ENCODE data around the gene IGF1R.

Gene IGF1R

GRCh38 chr15:98775498-98776230 lies 127.3 kb downstream of the IGF1R start:
- H3K27ac ChIP-seq (ENCODE audit: low read depth, low read length) = no peak overlapping the region
- H3K4me2 ChIP-seq (ENCODE audit: low read depth, low read length, poor library complexity, severe bottlenecking) = no peak overlapping the region
- no peaks in the 10 kb centered on the region for H3F3A ChIP-seq (ENCODE audit: insufficient read depth)
- no peak for TF ChIP-seq EZH2phosphoT487 (conservative IDR thresholded peaks at IDR 0.05; ENCODE audit: low read length)
- TF ChIP-seq, protein P1, sequence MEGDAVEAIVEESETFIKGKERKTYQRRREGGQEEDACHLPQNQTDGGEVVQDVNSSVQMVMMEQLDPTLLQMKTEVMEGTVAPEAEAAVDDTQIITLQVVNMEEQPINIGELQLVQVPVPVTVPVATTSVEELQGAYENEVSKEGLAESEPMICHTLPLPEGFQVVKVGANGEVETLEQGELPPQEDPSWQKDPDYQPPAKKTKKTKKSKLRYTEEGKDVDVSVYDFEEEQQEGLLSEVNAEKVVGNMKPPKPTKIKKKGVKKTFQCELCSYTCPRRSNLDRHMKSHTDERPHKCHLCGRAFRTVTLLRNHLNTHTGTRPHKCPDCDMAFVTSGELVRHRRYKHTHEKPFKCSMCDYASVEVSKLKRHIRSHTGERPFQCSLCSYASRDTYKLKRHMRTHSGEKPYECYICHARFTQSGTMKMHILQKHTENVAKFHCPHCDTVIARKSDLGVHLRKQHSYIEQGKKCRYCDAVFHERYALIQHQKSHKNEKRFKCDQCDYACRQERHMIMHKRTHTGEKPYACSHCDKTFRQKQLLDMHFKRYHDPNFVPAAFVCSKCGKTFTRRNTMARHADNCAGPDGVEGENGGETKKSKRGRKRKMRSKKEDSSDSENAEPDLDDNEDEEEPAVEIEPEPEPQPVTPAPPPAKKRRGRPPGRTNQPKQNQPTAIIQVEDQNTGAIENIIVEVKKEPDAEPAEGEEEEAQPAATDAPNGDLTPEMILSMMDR (IDR thresholded peaks at IDR 0.05; ENCODE audit: insufficient read depth, low read length, poor library complexity, severe bottlenecking) = no peak
- H3K4me3 ChIP-seq (ENCODE audit: insufficient read depth, low read length, poor library complexity, severe bottlenecking) = no peak overlapping the region
- no peak overlapping the region for H2AFZ ChIP-seq (ENCODE audit: low read depth, low read length, severe bottlenecking)
- H3K9me2 ChIP-seq (replicated peaks; ENCODE audit: insufficient read depth, low read length) = no peaks in the 10 kb centered on the region
- H3K27me3 ChIP-seq (ENCODE audit: low read length) = no peaks in the 10 kb centered on the region
- H4K20me1 ChIP-seq (ENCODE audit: low read depth, low read length) = peaks cover 15% of the 10 kb centered on the region
- no peaks in the 10 kb centered on the region for H3K9me3 ChIP-seq (ENCODE audit: insufficient read depth, low read length)
- H3K36me3 ChIP-seq (ENCODE audit: low read length) = no peaks in the 10 kb centered on the region
- H3K9ac ChIP-seq (ENCODE audit: low read length) = no peak overlapping the region
- no peaks in the 10 kb centered on the region for H3K79me2 ChIP-seq (ENCODE audit: insufficient read depth, low read length)

DNA sequence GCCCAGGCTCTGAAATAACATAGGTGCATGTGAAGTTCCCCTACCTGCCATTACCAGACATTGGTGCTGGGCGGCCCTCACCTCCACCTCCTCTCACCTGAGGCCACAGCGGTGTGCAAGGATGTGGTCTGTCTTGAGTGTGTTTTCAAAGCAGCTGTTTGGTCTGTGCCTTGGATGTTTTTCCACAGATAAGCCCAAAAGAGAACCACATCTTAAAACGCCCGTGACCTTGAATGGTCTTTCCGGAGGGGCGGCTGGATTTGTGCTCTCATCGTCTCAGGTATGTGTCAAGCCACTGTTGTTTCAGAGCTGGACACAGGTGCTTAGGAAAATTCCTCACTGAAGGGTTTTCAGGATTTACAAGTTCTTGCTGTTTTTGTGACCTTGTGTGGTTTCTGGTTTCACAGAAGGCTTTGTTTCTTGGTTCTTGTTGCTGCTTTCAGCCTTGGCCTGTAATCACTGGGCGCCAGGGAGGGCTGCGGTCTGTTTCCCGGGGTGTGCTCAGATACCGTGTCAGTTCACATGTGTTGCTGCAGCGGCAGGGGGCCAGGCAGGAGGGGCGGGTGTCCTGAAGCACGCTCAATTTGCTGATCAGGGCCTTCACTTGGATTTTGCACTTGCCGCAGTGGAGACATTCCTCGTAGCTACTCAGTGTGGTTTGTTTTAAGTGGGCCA lies 128.4 kb downstream of the IGF1R start:
- H3F3A ChIP-seq (ENCODE audit: insufficient read depth) = no peaks in the 10 kb centered on the region
- no peaks in the 10 kb centered on the region for H3K9me3 ChIP-seq (ENCODE audit: insufficient read depth, low read length)
- H3K79me2 ChIP-seq (ENCODE audit: insufficient read depth, low read length) = no peaks in the 10 kb centered on the region
- no peak overlapping the region for H3K9ac ChIP-seq (ENCODE audit: low read length)
- H3K4me2 ChIP-seq (ENCODE audit: low read depth, low read length, poor library complexity, severe bottlenecking) = no peak overlapping the region
- H4K20me1 ChIP-seq (ENCODE audit: low read depth, low read length) = peaks cover 15% of the 10 kb centered on the region
- H3K27ac ChIP-seq (ENCODE audit: low read depth, low read length) = no peak overlapping the region
- H3K27me3 ChIP-seq (ENCODE audit: low read length) = no peaks in the 10 kb centered on the region
- H3K9me2 ChIP-seq (replicated peaks; ENCODE audit: insufficient read depth, low read length) = no peaks in the 10 kb centered on the region
- no peak overlapping the region for H2AFZ ChIP-seq (ENCODE audit: low read depth, low read length, severe bottlenecking)
- TF ChIP-seq, protein P1 (IDR thresholded peaks at IDR 0.05; ENCODE audit: insufficient read depth, low read length, poor library complexity, severe bottlenecking) = no peak
- TF ChIP-seq EZH2phosphoT487 (conservative IDR thresholded peaks at IDR 0.05; ENCODE audit: low read length) = no peak
- no peak overlapping the region for H3K4me3 ChIP-seq (ENCODE audit: insufficient read depth, low read length, poor library complexity, severe bottlenecking)
- H3K36me3 ChIP-seq (ENCODE audit: low read length) = no peaks in the 10 kb centered on the region

DNA sequence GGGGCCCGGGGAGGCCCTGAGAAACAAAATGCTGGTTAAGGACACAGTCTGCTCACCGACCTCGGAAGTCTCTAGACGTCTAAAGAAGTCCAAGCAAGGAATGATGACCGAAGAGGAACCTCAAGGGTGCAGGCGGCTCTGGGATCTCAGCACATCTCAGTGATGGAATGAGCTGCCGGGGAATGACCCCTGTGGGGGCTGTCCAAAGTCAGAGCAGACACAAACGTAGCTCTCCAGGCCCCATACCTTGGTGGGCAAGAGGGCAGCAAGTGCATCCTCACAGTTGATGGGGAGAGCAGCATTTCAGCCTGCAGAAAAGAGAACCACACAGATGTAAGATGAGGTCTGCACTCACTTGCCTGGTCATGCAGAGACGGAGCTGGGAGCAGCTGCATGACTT lies 129.1 kb downstream of the IGF1R start:
- Histone ChIP-seq H3F3A (ENCODE audit: insufficient read depth) (no peaks in the 10 kb centered on the region), H3K4me3 (ENCODE audit: insufficient read depth, low read length, poor library complexity, severe bottlenecking) (no peak overlapping the region), H3K27ac (ENCODE audit: low read depth, low read length) (no peak overlapping the region), H3K79me2 (ENCODE audit: insufficient read depth, low read length) (no peaks in the 10 kb centered on the region), H2AFZ (ENCODE audit: low read depth, low read length, severe bottlenecking) (no peak overlapping the region), H3K9me3 (ENCODE audit: insufficient read depth, low read length) (no peaks in the 10 kb centered on the region), H3K36me3 (ENCODE audit: low read length) (no peaks in the 10 kb centered on the region), H3K9me2 (replicated peaks; ENCODE audit: insufficient read depth, low read length) (no peaks in the 10 kb centered on the region), H3K4me2 (ENCODE audit: low read depth, low read length, poor library complexity, severe bottlenecking) (no peak overlapping the region), H4K20me1 (ENCODE audit: low read depth, low read length) (peaks cover 11% of the 10 kb centered on the region), H3K27me3 (ENCODE audit: low read length) (no peaks in the 10 kb centered on the region), H3K9ac (ENCODE audit: low read length) (no peak overlapping the region)
- TF ChIP-seq EZH2phosphoT487 (conservative IDR thresholded peaks at IDR 0.05; ENCODE audit: low read length) = no peak
- TF ChIP-seq, protein P1 (IDR thresholded peaks at IDR 0.05; ENCODE audit: insufficient read depth, low read length, poor library complexity, severe bottlenecking) = no peak
